Esophagus muscularis mucosa (tissue), 4 donors: ENCODE results near the gene GALNT2. TPM values are rescaled to one million over a fixed set of nuclear protein-coding genes. Genes with fewer than 3 reads are reported as not detected.

Source experiments
- DNase-seq: peaks from one replicate; pipeline ENCODE4 v3.0.0-alpha.2; 2017; ENCODE audit errors: extremely low spot score
- H3K27ac ChIP-seq, 4 donors: fragments of 200-600 bp; sonication (generic); replicated peaks in 1 of 4; 1 replicate in 3 of 4; 2 replicates in 1 of 4; pipeline ENCODE4 v1.5.1; 2016 to 2019; ENCODE audit warnings: mild to moderate bottlenecking in 1 of 4
- H3K27me3 ChIP-seq, 4 donors: fragments of 200-600 bp; sonication (generic); one replicate each; pipeline versions ENCODE4 v1.5.1 to v1.6.0; 2016 to 2019
- H3K36me3 ChIP-seq, 4 donors: fragments of 200-600 bp; sonication (generic); one replicate each; pipeline ENCODE4 v1.5.1; 2016 to 2019
- H3K4me1 ChIP-seq, 4 donors: fragments of 200-600 bp; sonication (generic); one replicate each; pipeline ENCODE4 v1.5.1; 2016 to 2019
- H3K4me3 ChIP-seq, 4 donors: fragments of 200-600 bp; sonication (generic); 1 replicate in 2 of 4; 2 replicates in 2 of 4; pipeline ENCODE4 v1.5.1; 2016 to 2019; ENCODE audit warnings: mild to moderate bottlenecking in 4 of 4, moderate library complexity in 1 of 4
- H3K9me3 ChIP-seq, 4 donors: fragments of 200-600 bp; sonication (generic); 1 replicate in 3 of 4; 2 replicates in 1 of 4; pipeline ENCODE4 v1.5.1; 2016 to 2019
- EP300 ChIP-seq: sonication (generic); formaldehyde crosslinking; IDR thresholded peaks from one replicate; pipeline ENCODE4 v1.6.1; 2017; ENCODE audit warnings: antibody characterized with exemption
- POLR2A ChIP-seq: fragments of 450-650 bp; IDR thresholded peaks from one replicate; pipeline ENCODE4 v1.6.1; 2017; ENCODE audit warnings: antibody characterized with exemption, moderate library complexity, mild to moderate bottlenecking, low read depth
- POLR2AphosphoS5 ChIP-seq, 2 donors: sonication (generic); formaldehyde crosslinking; IDR thresholded peaks; one replicate each; pipeline ENCODE4 v1.6.1; 2017; ENCODE audit warnings: antibody characterized with exemption in 2 of 2
- WGBS: methylation state at CpG from one replicate; pipeline ENCODE4 v1.1.5; 2018; 5-methylcytosine and 5-hydroxymethylcytosine counted together
- intact Hi-C: fragments of 100-400 bp; cut with DNase I; formaldehyde crosslinking; loops from one replicate; pipeline ENCODE4 v1.15.1; 2023
- total RNA-seq, 4 donors: library from RNA; depleted of rRNA; stranded (reverse); fragments of >200 nt; gene quantifications; one replicate each; pipeline versions ENCODE4 v1.1.0 to v1.2.1, GENCODE V29; 2016
- TF ChIP-seq, protein P1 (sequence below), 3 experiments: fragments of 200-600 bp in 2 of 3; fragments of 450-650 bp in 1 of 3; sonication (generic) in 2 of 3; IDR thresholded peaks; one replicate each; pipeline ENCODE4 v1.5.1; 2017 to 2019; ENCODE audit warnings: antibody characterized with exemption in 3 of 3, mild to moderate bottlenecking in 2 of 3, moderate library complexity in 1 of 3

GALNT2 gene
- total RNA-seq, 4 donors from 2014 or later: 89.6 to 145 (median 129) TPM

- intact Hi-C loops: no loop called here
- no peaks in the 10 kb centered on the region for H3K9me3 ChIP-seq
- no peaks in the 10 kb centered on the region for H3K27me3 ChIP-seq
- peak overlapping the region; percentile 50 to 69 (median 60) for H3K27ac ChIP-seq
- TF ChIP-seq, protein P1, sequence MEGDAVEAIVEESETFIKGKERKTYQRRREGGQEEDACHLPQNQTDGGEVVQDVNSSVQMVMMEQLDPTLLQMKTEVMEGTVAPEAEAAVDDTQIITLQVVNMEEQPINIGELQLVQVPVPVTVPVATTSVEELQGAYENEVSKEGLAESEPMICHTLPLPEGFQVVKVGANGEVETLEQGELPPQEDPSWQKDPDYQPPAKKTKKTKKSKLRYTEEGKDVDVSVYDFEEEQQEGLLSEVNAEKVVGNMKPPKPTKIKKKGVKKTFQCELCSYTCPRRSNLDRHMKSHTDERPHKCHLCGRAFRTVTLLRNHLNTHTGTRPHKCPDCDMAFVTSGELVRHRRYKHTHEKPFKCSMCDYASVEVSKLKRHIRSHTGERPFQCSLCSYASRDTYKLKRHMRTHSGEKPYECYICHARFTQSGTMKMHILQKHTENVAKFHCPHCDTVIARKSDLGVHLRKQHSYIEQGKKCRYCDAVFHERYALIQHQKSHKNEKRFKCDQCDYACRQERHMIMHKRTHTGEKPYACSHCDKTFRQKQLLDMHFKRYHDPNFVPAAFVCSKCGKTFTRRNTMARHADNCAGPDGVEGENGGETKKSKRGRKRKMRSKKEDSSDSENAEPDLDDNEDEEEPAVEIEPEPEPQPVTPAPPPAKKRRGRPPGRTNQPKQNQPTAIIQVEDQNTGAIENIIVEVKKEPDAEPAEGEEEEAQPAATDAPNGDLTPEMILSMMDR (IDR thresholded peaks at IDR 0.05): no peak
- TF ChIP-seq EP300: no peak
- TF ChIP-seq POLR2A: no peak
- no peak for TF ChIP-seq POLR2AphosphoS5 (IDR thresholded peaks at IDR 0.05)
- no peak for DNase-seq
- peaks cover 49 to 98% (median 96%) of the 10 kb centered on the region in 4 donors for H3K4me1 ChIP-seq
- WGBS: 46% methylated on average over 4 of the region's 4 CpGs
- H3K36me3 ChIP-seq: no peaks in the 10 kb centered on the region
- peak overlapping the region in 1 of 4 donors; percentile 13 for H3K4me3 ChIP-seq
Measured at GRCh38 chr1:230137337-230137815, 70.3 kb downstream of the GALNT2 start.

- TF ChIP-seq, protein P1 (IDR thresholded peaks at IDR 0.05): no peak
- TF ChIP-seq EP300 (no peak), POLR2AphosphoS5 (IDR thresholded peaks at IDR 0.05) (no peak), POLR2A (no peak)
- intact Hi-C loops: no loop called here
- Histone ChIP-seq H3K9me3 (no peaks in the 10 kb centered on the region), H3K36me3 (no peaks in the 10 kb centered on the region), H3K4me3 (no peak overlapping the region), H3K27me3 (no peaks in the 10 kb centered on the region), H3K4me1 (peaks cover 53 to 98% (median 96%) of the 10 kb centered on the region in 4 donors), H3K27ac (no peak overlapping the region)
- no peak for DNase-seq
- whole genome bisulfite sequencing: 95% methylated on average over 7 of the region's 7 CpGs
Measured at GRCh38 chr1:230138561-230139239, 71.7 kb downstream of the GALNT2 start.

DNA sequence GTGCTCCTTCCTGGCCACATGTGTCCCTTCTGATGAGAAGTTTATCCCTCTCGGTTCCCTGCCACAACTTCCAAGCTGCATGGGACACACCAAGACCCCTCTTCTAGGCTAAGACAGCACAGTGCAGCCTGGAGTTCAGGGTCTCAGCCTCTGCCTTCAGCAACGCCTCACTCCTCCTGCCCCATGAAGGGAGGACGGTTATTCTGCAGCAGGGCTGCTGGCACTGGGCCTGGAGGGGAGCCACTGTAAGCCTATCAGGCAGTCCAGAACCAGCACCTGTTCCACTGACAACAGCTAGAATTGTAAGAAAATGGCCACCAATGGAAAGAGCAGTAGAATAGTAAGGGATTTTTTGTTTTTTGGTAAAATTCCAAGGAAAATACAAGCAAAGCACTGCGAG lies 72.3 kb downstream of the GALNT2 start:
- H3K27ac ChIP-seq: no peak overlapping the region
- intact Hi-C loops: no loop called here

DNA sequence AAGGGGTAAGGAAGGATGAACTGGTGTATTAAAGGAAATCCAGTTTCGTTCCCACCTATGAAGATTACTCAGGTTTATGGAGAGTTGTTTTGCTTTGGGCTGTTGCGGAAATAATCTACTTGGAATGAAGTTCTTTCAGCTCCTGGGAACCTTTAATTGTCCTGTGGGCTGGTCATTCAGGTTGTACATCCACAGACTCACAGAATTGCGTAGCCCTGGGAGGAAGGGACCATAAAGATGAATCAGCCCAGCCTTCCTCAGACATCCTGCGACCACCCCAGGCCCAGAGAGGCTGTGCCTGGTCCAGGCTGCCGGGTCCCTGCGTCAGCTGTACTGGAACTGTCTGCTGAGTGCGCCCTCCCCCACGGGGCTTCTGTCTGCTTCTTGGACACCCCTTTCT lies 72.7 kb downstream of the GALNT2 start:
- H3K4me1 ChIP-seq: peaks cover 53 to 98% (median 96%) of the 10 kb centered on the region in 4 donors
- TF ChIP-seq EP300 (no peak), POLR2A (no peak), POLR2AphosphoS5 (IDR thresholded peaks at IDR 0.05) (no peak)
- TF ChIP-seq, protein P1 (IDR thresholded peaks at IDR 0.05): no peak
- no peak overlapping the region for H3K27ac ChIP-seq
- 97% methylated on average over 8 of the region's 8 CpGs for WGBS
- H3K4me3 ChIP-seq: no peak overlapping the region
- no peaks in the 10 kb centered on the region for H3K27me3 ChIP-seq
- no peaks in the 10 kb centered on the region for H3K9me3 ChIP-seq
- no peaks in the 10 kb centered on the region for H3K36me3 ChIP-seq
- no peak for DNase-seq
- intact Hi-C loops: no loop called here

More for the DNA sequence above, 72.3 kb downstream of the GALNT2 start:
- no peak overlapping the region for H3K4me3 ChIP-seq
- 80% methylated on average over 3 of the region's 4 CpGs for WGBS
- TF ChIP-seq, protein P1 (IDR thresholded peaks at IDR 0.05): no peak
- TF ChIP-seq POLR2AphosphoS5 (IDR thresholded peaks at IDR 0.05): no peak
- TF ChIP-seq EP300: no peak
- no peak for TF ChIP-seq POLR2A
- no peak for DNase-seq
- no peaks in the 10 kb centered on the region for H3K36me3 ChIP-seq
- H3K9me3 ChIP-seq: no peaks in the 10 kb centered on the region
- peaks cover 53 to 98% (median 96%) of the 10 kb centered on the region in 4 donors for H3K4me1 ChIP-seq
- no peaks in the 10 kb centered on the region for H3K27me3 ChIP-seq
